Measurements from ENCODE around the gene FIG4.
"Not testable (repeated sequence)": the region's sequence is repeated elsewhere in the genome, so short reads cannot be mapped to it uniquely, and the experiment has no call there.

- not testable (repeated sequence) for TF ChIP-seq POLR2AphosphoS5 (IDR thresholded peaks at IDR 0.05; ENCODE audit: borderline replicate concordance, low read depth, low read length); EZH2 (IDR thresholded peaks at IDR 0.05); FOXP2 (optimal IDR thresholded peaks at IDR 0.05; ENCODE audit: control extremely low read depth, extremely low read length, insufficient read depth)
These were observed 178.4 kb downstream of the FIG4 start for GRCh38 chr6:109869398-109870088.

Measured in SK-N-MC (cell line).